Melanocyte of skin (primary cell): ENCODE results near the gene MAGEA10. TPM values are rescaled to one million over a fixed set of nuclear protein-coding genes. Genes with fewer than 3 reads are reported as not detected.

Experiments
- total RNA-seq, 2 donors: library from RNA; depleted of rRNA; stranded (reverse); fragments of >200 nt; gene quantifications; 2 replicates each; pipeline ENCODE4 v1.2.3, GENCODE V29; 2012

Gene MAGEA10
- total RNA-seq = not detected

DNA sequence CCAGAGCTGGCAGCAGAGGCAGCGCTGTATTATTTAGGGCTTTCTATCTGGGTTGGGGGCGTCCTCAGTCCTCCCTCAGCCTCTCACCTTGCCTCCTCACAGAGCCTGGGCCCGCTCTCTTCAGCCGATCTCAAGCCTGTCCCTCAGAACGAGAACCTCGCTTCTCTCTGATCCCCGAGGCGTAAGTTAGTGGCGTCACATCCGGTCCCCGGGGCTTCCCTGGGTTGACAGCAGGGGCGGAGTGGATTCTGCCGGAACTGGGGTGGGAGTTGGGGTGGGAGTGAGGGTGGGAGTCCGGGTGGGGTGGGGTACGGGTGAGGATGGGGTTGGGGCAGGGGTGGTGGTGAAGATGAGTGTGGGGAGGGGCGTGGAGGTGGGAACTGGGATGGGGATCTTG, at the start of gene MAGEA10:
TSS of gene MAGEA10 (minus strand) at position 190 of the 397 bp plus-strand sequence. CDS start 2,957 bp downstream, outside the sequence.

Other genes with a start within 250 kb of the MAGEA10 start
- gene MAGEA4, start 225.7 kb downstream of the MAGEA10 start, total RNA-seq = not detected
- not detected for gene GABRE, start 163.9 kb downstream of the MAGEA10 start, total RNA-seq